ENCODE measurements around the gene LPO. TPM values are rescaled to one million over a fixed set of nuclear protein-coding genes. Genes with fewer than 3 reads are reported as not detected.

LPO gene
- total RNA-seq, result not detected in 2 replicates

DNA sequence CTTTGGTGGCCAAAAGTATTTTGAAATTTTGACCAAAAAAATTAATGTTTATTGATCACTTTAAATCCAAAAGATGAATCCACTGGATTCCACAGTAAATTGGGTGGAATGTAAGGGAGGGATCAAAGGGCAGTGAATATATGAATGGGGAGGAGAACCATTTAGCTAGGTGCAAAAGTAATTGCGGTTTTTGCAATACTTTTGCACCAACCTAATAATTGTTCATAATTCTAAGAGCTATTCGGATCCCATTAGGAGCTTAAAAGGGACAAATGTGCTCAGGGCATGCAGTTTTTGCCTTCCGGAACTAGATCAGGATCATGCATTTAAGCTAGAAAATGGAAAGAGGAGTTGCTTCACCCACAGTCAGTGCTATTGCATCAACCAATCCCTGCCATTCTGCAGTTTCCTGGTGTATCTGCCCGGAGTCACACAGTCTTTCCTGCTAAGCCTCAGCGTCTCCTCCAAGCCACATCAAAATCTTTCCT is at the start of gene LPO:
LPO (plus strand) TSS at position 438 of the 488 bp plus-strand sequence. CDS start 4,396 bp downstream, outside the sequence.

DNA sequence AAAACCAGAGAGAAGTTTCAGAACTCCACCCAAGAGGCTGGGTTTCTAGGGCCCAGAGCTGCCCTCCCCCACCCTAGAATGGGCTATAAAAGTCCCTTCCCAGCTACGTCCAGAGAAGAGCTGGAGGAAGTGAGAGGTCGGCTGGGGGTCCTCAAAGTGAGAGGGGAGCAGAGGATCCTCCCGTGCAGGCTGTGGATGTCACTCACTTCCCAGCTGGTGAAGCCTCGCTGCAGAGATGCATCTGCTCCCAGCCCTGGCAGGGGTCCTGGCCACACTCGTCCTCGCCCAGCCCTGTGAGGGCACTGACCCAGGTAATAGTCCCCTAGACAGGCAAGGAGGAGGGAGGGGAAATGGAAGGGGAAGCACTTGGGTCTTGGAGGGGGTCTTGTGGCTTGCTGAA is 45.8 kb upstream of the LPO start, which contains the start of gene EPX:
EPX (plus strand) TSS at position 115 of the 400 bp plus-strand sequence; CDS start at position 236, 121 bp downstream.

DNA sequence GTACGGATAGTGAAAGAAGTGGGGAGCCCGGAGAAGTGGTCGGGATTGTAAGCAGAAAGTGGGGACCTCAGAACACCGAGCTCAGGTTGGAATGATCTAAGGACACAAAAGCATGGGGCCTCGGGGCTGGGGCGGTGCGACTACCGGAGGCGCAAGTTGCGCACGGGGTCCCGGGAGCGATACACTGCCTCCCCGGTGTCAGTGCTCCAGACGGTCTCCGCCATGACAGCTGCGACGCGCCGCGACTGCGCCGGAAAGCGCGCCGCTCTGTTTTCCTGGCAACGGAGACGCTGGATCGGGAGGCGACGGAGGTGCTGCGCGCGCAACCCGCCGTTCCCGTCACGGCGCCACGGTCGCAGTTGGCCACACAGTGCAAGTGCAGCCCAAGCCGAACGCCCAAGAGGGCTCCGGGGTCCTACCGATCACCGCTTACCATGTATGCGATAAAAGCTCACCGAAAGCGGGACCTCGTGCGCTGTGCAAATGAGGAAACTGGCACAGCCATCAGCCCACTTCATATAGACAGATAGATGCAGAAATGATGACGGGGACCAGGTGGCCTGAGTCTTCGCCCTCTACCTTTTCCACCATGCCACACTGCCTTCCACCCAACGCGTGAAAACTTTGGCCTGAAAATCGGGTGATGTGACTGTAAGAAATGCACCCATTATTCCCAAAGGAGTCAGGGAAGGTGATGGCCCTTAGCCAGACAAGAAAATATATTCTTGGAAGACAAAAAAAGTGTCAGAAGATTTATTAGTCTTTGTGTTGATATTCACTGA is 19.2 kb upstream of the LPO start, which contains the start of gene MKS1:
MKS1 (minus strand) TSS at position 249 of the 782 bp plus-strand sequence; CDS start at position 224, 25 bp downstream.

DNA sequence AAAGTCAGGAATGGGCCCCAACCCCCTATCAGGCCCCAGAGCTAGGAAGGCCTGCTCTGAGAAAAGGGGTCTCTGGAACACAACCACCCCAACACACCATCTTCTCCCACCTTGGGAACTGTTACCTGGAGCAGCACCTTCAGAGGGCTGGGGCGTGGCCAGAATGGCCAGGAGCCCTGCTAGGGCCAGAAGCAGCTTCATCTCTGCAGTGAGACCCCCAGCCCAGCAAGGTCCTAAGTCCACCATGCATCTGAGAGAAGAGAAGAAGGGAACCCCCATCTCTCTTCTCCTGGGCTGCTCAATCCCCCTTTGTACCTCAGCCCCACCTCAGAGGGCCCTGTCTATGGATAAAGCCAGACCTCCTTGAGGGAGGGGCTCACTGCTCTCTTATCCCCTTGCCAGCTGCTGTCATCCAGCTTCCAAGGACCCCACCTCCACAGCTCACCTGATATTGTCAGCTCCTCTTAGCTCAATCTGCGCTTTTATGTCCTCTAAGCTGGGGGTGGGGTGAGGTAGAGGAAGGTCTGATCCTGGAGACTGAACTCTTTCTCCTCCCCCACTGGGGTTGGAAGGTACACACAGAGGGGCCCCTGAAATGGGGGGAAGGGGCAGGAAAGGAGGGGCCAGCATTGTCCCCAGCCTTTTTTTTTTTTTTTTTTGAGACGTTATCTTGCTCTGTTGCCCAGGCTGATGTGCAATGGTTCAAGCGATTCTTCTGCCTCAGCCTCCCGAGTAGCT is 42.3 kb downstream of the LPO start, which contains the start of gene MPO:
MPO (minus strand) TSS at position 456 of the 738 bp plus-strand sequence; CDS start at position 279, 177 bp downstream.

Other genes with a start within 250 kb of the LPO start
- 349 and 447 TPM in 2 replicates for gene SRSF1, start 231.3 kb upstream of the LPO start, total RNA-seq
- gene DYNLL2, start 155.2 kb upstream of the LPO start, total RNA-seq, result 7.0 and 9.0 TPM in 2 replicates
- gene OR4D1, start 90.2 kb upstream of the LPO start, total RNA-seq, result not detected in 2 replicates
- gene OR4D2, start 71.6 kb upstream of the LPO start, total RNA-seq, result not detected in 2 replicates
- not detected in 2 replicates for gene EPX, start 45.9 kb upstream of the LPO start, total RNA-seq
- gene MKS1, start 19.3 kb upstream of the LPO start, total RNA-seq, result 10.7 and 10.9 TPM in 2 replicates
- under 0.01 TPM in 1 of 2 replicates, not detected in the other for gene MPO, start 42.4 kb downstream of the LPO start, total RNA-seq
- under 0.01 TPM in 1 of 2 replicates, not detected in the other for gene TSPOAP1, start 90.2 kb downstream of the LPO start, total RNA-seq
- 41.1 and 44.8 TPM in 2 replicates for gene SUPT4H1, start 113.6 kb downstream of the LPO start, total RNA-seq
- under 0.01 TPM in 2 replicates for gene RNF43, start 178.9 kb downstream of the LPO start, total RNA-seq
- under 0.01 TPM in 1 of 2 replicates, not detected in the other for gene HSF5, start 249.8 kb downstream of the LPO start, total RNA-seq